GM23248 (cell line): Measurements from ENCODE around the gene POU2F1. TPM values are rescaled to one million over a fixed set of nuclear protein-coding genes. Genes with fewer than 3 reads are reported as not detected.

ENCODE experiments used
- DNase-seq: peaks from one replicate; pipeline ENCODE4 v3.0.0-alpha.2; 2015
- H2AFZ ChIP-seq: fragments of 200-600 bp; sonication (generic); 2 replicates; pipeline ENCODE4 v1.6.1; 2016; ENCODE audit warnings: antibody characterized with exemption
- H3F3A ChIP-seq: fragments of 200-600 bp; sonication (generic); 2 replicates; pipeline ENCODE4 v1.6.1; 2016; ENCODE audit warnings: mild to moderate bottlenecking, antibody characterized with exemption, mixed run types; ENCODE audit not compliant: insufficient read depth
- H3K27ac ChIP-seq: fragments of 200-600 bp; sonication (generic); 2 replicates; pipeline ENCODE4 v1.5.1; 2016; ENCODE audit warnings: mild to moderate bottlenecking
- H3K27me3 ChIP-seq: fragments of 200-600 bp; sonication (generic); replicated peaks from 2 replicates; pipeline ENCODE4 v1.6.1; 2016; ENCODE audit warnings: mild to moderate bottlenecking; ENCODE audit not compliant: insufficient read depth
- H3K36me3 ChIP-seq: fragments of 200-600 bp; sonication (generic); 2 replicates; pipeline ENCODE4 v1.6.1; 2016; ENCODE audit warnings: low read depth, mild to moderate bottlenecking
- H3K4me1 ChIP-seq: fragments of 200-600 bp; sonication (generic); 2 replicates; pipeline ENCODE4 v1.6.1; 2016; ENCODE audit warnings: mild to moderate bottlenecking; ENCODE audit not compliant: insufficient read depth
- H3K4me2 ChIP-seq: fragments of 200-600 bp; sonication (generic); one replicate; pipeline ENCODE4 v1.6.1; 2016; ENCODE audit warnings: mild to moderate bottlenecking; ENCODE audit not compliant: unreplicated experiment
- H3K4me3 ChIP-seq: fragments of 200-600 bp; sonication (generic); 2 replicates; pipeline ENCODE4 v1.5.1; 2016; ENCODE audit warnings: mild to moderate bottlenecking
- H3K79me2 ChIP-seq: fragments of 200-600 bp; sonication (generic); 2 replicates; pipeline ENCODE4 v1.6.1; 2016; ENCODE audit warnings: mild to moderate bottlenecking; ENCODE audit not compliant: insufficient read depth
- H3K9ac ChIP-seq: fragments of 200-600 bp; sonication (generic); 2 replicates; pipeline ENCODE4 v1.6.1; 2016; ENCODE audit warnings: mild to moderate bottlenecking
- H3K9me2 ChIP-seq: fragments of 200-600 bp; sonication (generic); 2 replicates; pipeline ENCODE4 v1.6.1; 2016; ENCODE audit warnings: mixed run types, mild to moderate bottlenecking, moderate library complexity; ENCODE audit not compliant: insufficient read depth
- H3K9me3 ChIP-seq: fragments of 200-600 bp; sonication (generic); one replicate; pipeline ENCODE4 v1.6.1; 2017; ENCODE audit warnings: low read depth
- H4K20me1 ChIP-seq: fragments of 200-600 bp; sonication (generic); 2 replicates; pipeline ENCODE4 v1.6.0; 2016; ENCODE audit not compliant: insufficient read depth
- EZH2 ChIP-seq: fragments of 200-600 bp; sonication (generic); IDR thresholded peaks from 2 replicates; pipeline ENCODE4 v1.6.1; 2018; ENCODE audit warnings: antibody characterized with exemption, mild to moderate bottlenecking; ENCODE audit not compliant: insufficient read depth, poor library complexity, severe bottlenecking
- EZH2phosphoT487 ChIP-seq: fragments of 200-600 bp; sonication (generic); IDR thresholded peaks from 2 replicates; pipeline ENCODE4 v1.6.1; 2018; ENCODE audit warnings: antibody characterized with exemption, moderate library complexity, mild to moderate bottlenecking, low read depth; ENCODE audit not compliant: insufficient read depth
- WGBS, 2 experiments: methylation state at CpG; one replicate each; pipeline ENCODE4 v1.1.6; 2015 to 2017; ENCODE audit warnings: low lambda C conversion rate in 2 of 2, low coverage in 1 of 2; ENCODE audit errors: missing lambda C conversion rate in 2 of 2; 5-methylcytosine and 5-hydroxymethylcytosine counted together
- in situ Hi-C: fragments of 300-500 bp; cut with MboI; formaldehyde crosslinking; loops from 2 replicates; pipeline ENCODE4 v1.15.0; 2020
- polyA plus RNA-seq: library from polyadenylated mRNA; unstranded; fragments of >200 nt; fragmentation: Nextera tagmentation; extraction: Ambion mirVana; gene quantifications from 2 replicates; pipeline ENCODE4 v1.2.1, GENCODE V29; 2016
- total RNA-seq: library from RNA; depleted of rRNA; stranded (reverse); fragments of >200 nt; shearing (Covaris generic); gene quantifications from 2 replicates; pipeline ENCODE4 v1.2.3, GENCODE V29; 2014

Gene POU2F1
- total and polyA plus RNA-seq, 2 experiments from 2014 or later = 3.4 to 3.7 TPM

DNA sequence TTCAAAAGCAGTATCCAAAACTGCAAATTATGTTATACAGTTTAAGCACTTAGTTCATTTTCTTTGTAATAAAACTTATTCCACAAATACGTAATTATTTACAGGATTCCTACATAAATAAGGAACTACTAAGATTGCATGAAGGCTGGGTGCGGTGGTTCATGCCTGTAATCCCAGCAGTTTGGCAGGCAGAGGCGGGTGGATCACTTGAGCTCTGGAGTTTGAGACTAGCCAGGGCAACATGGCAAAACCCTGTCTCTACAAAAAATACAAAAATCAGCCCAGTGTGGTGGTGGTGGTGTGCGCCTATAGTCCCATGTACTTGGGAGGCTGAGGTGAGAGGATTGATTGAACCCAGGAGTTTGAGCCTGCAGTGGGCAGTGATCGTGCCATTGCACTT is 69.3 kb downstream of the POU2F1 start:
- TF ChIP-seq EZH2 = no peak
- TF ChIP-seq EZH2phosphoT487 = no peak
- Histone ChIP-seq H3K79me2 (peaks cover 61% of the 10 kb centered on the region), H3K27ac (no peak overlapping the region), H3K4me2 (no peak overlapping the region), H3F3A (no peaks in the 10 kb centered on the region), H4K20me1 (peaks cover 9% of the 10 kb centered on the region; the same call in 1 of the 2 replicates), H3K9ac (no peak overlapping the region), H3K9me2 (no peaks in the 10 kb centered on the region), H3K4me1 (no peaks in the 10 kb centered on the region), H2AFZ (no peak overlapping the region), H3K9me3 (no peaks in the 10 kb centered on the region), H3K27me3 (no peaks in the 10 kb centered on the region), H3K4me3 (no peak overlapping the region), H3K36me3 (no peaks in the 10 kb centered on the region)
- WGBS, 2 experiments = 76% methylated on average over 5 of the region's 5 CpGs
- no peak for DNase-seq
- in situ Hi-C loops = no loop called here

DNA sequence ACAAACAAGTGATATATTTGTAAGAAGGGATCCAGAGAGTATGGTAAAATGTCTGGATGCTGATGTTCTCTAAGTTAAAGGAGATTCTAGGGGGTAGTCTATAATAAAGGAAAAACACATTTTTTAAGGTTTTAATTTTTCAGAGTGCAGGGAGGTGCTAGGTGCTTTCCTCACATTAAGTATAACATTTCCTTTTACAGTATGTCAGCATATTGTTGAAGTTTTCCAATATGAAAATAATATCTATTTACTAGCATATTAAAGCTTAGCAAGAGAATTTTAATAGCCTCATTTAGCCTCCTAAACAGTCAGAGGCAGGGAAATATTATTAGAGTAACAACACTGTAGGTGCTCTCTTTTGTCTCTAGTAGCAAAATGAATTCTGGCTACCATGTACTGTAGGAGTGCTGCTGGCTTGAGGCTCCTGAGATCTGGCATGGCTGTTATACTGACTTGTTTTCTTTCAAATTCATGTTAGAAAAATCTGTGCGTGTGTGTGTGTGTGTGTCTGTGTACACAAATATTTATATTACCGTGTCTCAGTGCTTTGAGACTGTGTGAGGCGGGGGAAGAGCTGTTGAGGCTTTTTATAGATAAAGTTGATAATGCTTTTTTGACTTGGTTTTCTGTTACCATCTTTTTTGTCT is 71.0 kb downstream of the POU2F1 start:
- no peaks in the 10 kb centered on the region for H3F3A ChIP-seq
- TF ChIP-seq EZH2phosphoT487 (no peak), EZH2 (no peak)
- H3K27ac ChIP-seq = no peak overlapping the region
- H2AFZ ChIP-seq = no peak overlapping the region
- no peaks in the 10 kb centered on the region for H3K4me1 ChIP-seq
- H3K4me3 ChIP-seq = no peak overlapping the region
- H3K9me2 ChIP-seq = no peaks in the 10 kb centered on the region
- in situ Hi-C loops = no loop called here
- H3K9ac ChIP-seq = no peak overlapping the region
- no peaks in the 10 kb centered on the region for H3K27me3 ChIP-seq
- 89 to 94% methylated on average over 3 of the region's 3 CpGs for WGBS, 2 experiments
- H3K4me2 ChIP-seq = no peak overlapping the region
- H3K79me2 ChIP-seq = peaks cover 57% of the 10 kb centered on the region
- H3K36me3 ChIP-seq = no peaks in the 10 kb centered on the region
- no peak for DNase-seq
- peaks cover 9% of the 10 kb centered on the region; the same call in 1 of the 2 replicates for H4K20me1 ChIP-seq
- no peaks in the 10 kb centered on the region for H3K9me3 ChIP-seq

DNA sequence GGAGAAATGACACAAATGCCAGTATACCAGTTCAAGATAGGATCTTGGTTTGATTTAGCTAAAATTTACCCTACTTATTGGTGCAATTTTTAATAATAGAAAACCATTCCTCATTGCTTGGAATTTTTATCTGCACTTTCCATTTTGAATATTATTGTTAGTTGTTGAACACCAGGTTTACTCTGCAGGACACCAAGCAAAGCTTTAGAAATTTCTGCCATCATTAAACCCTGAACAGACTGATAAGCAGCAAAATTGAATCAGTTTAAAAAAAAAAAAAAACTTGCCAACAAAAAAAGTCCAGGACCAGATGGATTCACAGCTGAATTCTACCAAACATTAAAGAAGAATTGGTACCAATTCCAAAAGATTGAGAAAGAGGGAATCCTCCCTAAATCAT is 71.5 kb downstream of the POU2F1 start:
- peaks cover 9% of the 10 kb centered on the region; the same call in 1 of the 2 replicates for H4K20me1 ChIP-seq
- H3K79me2 ChIP-seq = peaks cover 52% of the 10 kb centered on the region; the same call in 1 of the 2 replicates
- H3K4me2 ChIP-seq = no peak overlapping the region
- no peaks in the 10 kb centered on the region for H3K9me3 ChIP-seq
- in situ Hi-C loops = no loop called here
- H3K9ac ChIP-seq = no peak overlapping the region
- TF ChIP-seq EZH2phosphoT487 (no peak), EZH2 (no peak)
- no peaks in the 10 kb centered on the region for H3K4me1 ChIP-seq
- no peaks in the 10 kb centered on the region for H3K27me3 ChIP-seq
- H3K36me3 ChIP-seq = no peaks in the 10 kb centered on the region
- no peak overlapping the region for H2AFZ ChIP-seq
- H3K27ac ChIP-seq = no peak overlapping the region
- no peak overlapping the region for H3K4me3 ChIP-seq
- no peaks in the 10 kb centered on the region for H3K9me2 ChIP-seq
- no peak for DNase-seq
- H3F3A ChIP-seq = no peaks in the 10 kb centered on the region

DNA sequence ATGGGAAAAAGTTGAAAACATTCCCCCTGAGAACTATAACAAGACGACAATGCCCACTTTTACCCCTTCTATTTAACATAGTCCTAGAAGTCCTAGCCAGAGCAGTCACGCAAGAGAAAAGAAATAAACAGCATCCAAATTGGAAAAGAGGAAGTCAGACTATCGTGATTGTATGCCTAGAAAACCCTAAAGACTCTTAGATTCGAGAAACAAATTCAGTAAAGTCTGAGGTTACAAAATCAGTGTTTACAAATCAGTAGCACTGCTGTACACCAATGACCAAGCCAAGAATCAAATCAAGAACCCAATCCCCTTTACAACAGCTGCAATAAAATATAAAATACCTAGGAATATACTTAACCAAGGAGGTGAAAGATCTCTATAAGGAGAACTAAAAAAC is 72.4 kb downstream of the POU2F1 start:
- Histone ChIP-seq H3K4me2 (no peak overlapping the region), H3F3A (no peaks in the 10 kb centered on the region), H3K36me3 (no peaks in the 10 kb centered on the region), H3K9me2 (no peaks in the 10 kb centered on the region), H3K9ac (no peak overlapping the region), H3K79me2 (peaks cover 49% of the 10 kb centered on the region; the same call in 1 of the 2 replicates), H3K9me3 (no peaks in the 10 kb centered on the region), H4K20me1 (peaks cover 9% of the 10 kb centered on the region; the same call in 1 of the 2 replicates), H3K27me3 (no peaks in the 10 kb centered on the region), H2AFZ (no peak overlapping the region), H3K4me1 (no peaks in the 10 kb centered on the region), H3K27ac (no peak overlapping the region), H3K4me3 (no peak overlapping the region)
- TF ChIP-seq EZH2 (no peak), EZH2phosphoT487 (no peak)
- WGBS, 2 experiments = 86 to 96% methylated on average over 4 of the region's 4 CpGs
- in situ Hi-C loops = no loop called here
- DNase-seq = no peak
